B cell (primary cell): ENCODE results near the gene CBX1. TPM values are rescaled to one million over a fixed set of nuclear protein-coding genes. Genes with fewer than 3 reads are reported as not detected.
A peak's percentile ranks its signal among the peaks of the same experiment; 100 is the strongest.
"Not testable (repeated sequence)": the region's sequence is repeated elsewhere in the genome, so short reads cannot be mapped to it uniquely, and the experiment has no call there.

ENCODE experiments used
- ATAC-seq: fragments of 200-7000 bp; cut with Tn5 transposase; one replicate; pipeline ENCODE4 v1.10.0; 2021; ENCODE audit warnings: low read depth, mild to moderate bottlenecking, moderate number of reproducible peaks, moderate library complexity
- CTCF ChIA-PET: fragments of 350-600 bp; sonication (Branson Sonifier 250); formaldehyde crosslinking; loops from one replicate; lab custom pipeline; 2021; ENCODE audit warnings: antibody characterized with exemption, inconsistent platforms; lab: Charles Lee
- POLR2A ChIA-PET: fragments of 350-600 bp; sonication (Branson Sonifier 250); formaldehyde crosslinking; loops from one replicate; lab custom pipeline; 2021; ENCODE audit warnings: antibody characterized with exemption; lab: Charles Lee
- DNase-seq: peaks from one replicate; pipeline ENCODE4 v3.0.0; 2013
- H2AFZ ChIP-seq: 2 replicates; pipeline ENCODE4 v1.6.1; 2012; ENCODE audit warnings: mild to moderate bottlenecking, low read depth, low read length; ENCODE audit not compliant: insufficient read depth, poor library complexity, severe bottlenecking
- H3K27ac ChIP-seq, 2 donors: 1 replicate in 1 of 2; 2 replicates in 1 of 2; pipeline ENCODE4 v1.5.1; 2012 to 2013; ENCODE audit warnings: low read length in 2 of 2, mild to moderate bottlenecking in 2 of 2, moderate library complexity in 1 of 2
- H3K27me3 ChIP-seq, 4 experiments: fragments of 200-600 bp in 1 of 4; sonication (generic) in 1 of 4; replicated peaks in 1 of 4; 1 replicate in 2 of 4; 2 replicates in 2 of 4; pipeline versions ENCODE4 v1.6.1 to v1.7.0; 2013 to 2016; ENCODE audit warnings: low read length in 3 of 4, mild to moderate bottlenecking in 2 of 4, mixed read lengths in 1 of 4, moderate library complexity in 1 of 4; ENCODE audit not compliant: insufficient read depth in 4 of 4, control insufficient read depth in 3 of 4; ENCODE audit errors: control extremely low read depth in 1 of 4
- H3K36me3 ChIP-seq, 2 experiments: replicated peaks in 1 of 2; 1 replicate in 1 of 2; 2 replicates in 1 of 2; pipeline versions ENCODE4 v1.6.1 to v1.7.1; 2013; ENCODE audit warnings: low read length in 1 of 2; ENCODE audit not compliant: insufficient read depth in 2 of 2, control insufficient read depth in 1 of 2; ENCODE audit errors: control extremely low read depth in 1 of 2, extremely low read depth in 1 of 2
- H3K4me1 ChIP-seq, 2 donors: fragments of 200-600 bp in 1 of 2; sonication (generic) in 1 of 2; 1 replicate in 1 of 2; 2 replicates in 1 of 2; pipeline versions ENCODE4 v1.5.1 to v1.6.1; 2013 to 2017; ENCODE audit warnings: low read length in 2 of 2; ENCODE audit not compliant: control insufficient read depth in 2 of 2, insufficient read depth in 2 of 2
- H3K4me2 ChIP-seq: replicated peaks from 2 replicates; pipeline ENCODE3; 2012; ENCODE audit warnings: mild to moderate bottlenecking, low read depth, low read length; ENCODE audit not compliant: poor library complexity, severe bottlenecking
- H3K4me3 ChIP-seq, 5 experiments: fragments of 200-600 bp in 1 of 5; sonication (generic) in 1 of 5; 1 replicate in 3 of 5; 2 replicates in 2 of 5; pipeline versions ENCODE4 v1.5.1 to v1.7.0; 2011 to 2016; ENCODE audit warnings: low read length in 4 of 5, mild to moderate bottlenecking in 4 of 5, low read depth in 2 of 5, control low read depth in 1 of 5, moderate library complexity in 1 of 5; ENCODE audit not compliant: insufficient read depth in 1 of 5; ENCODE audit errors: control extremely low read depth in 1 of 5, extremely low read depth in 1 of 5
- H3K79me2 ChIP-seq: fragments of 200-600 bp; sonication (generic); one replicate; pipeline ENCODE4 v1.6.0; 2016; ENCODE audit warnings: low read length; ENCODE audit not compliant: control insufficient read depth, insufficient read depth
- H3K9ac ChIP-seq: fragments of 200-600 bp; sonication (generic); 2 replicates; pipeline ENCODE4 v1.6.1; 2017; ENCODE audit warnings: mild to moderate bottlenecking, low read length, moderate library complexity
- H3K9me3 ChIP-seq, 3 donors: one replicate each; pipeline versions ENCODE4 v1.6.1 to v1.7.1; 2013; ENCODE audit warnings: low read length in 2 of 3; ENCODE audit not compliant: control insufficient read depth in 2 of 3, insufficient read depth in 1 of 3; ENCODE audit errors: control extremely low read depth in 1 of 3
- H4K20me1 ChIP-seq: 2 replicates; pipeline ENCODE4 v1.6.0; 2012; ENCODE audit warnings: mild to moderate bottlenecking, low read length; ENCODE audit not compliant: insufficient read depth, control insufficient read depth, poor library complexity, severe bottlenecking
- H3K27ac Mint-ChIP-seq: one replicate; pipeline ENCODE4 v1.8.0; 2021; ENCODE audit warnings: mixed read lengths
- H3K27me3 Mint-ChIP-seq: one replicate; pipeline ENCODE4 v1.8.0; 2021; ENCODE audit warnings: mixed read lengths
- H3K4me1 Mint-ChIP-seq: one replicate; pipeline ENCODE4 v1.8.0; 2021; ENCODE audit warnings: mixed read lengths
- H3K4me3 Mint-ChIP-seq: one replicate; pipeline ENCODE4 v1.8.0; 2021; ENCODE audit warnings: mixed read lengths
- H3K9me3 Mint-ChIP-seq: one replicate; pipeline ENCODE4 v1.8.0; 2022; ENCODE audit warnings: mixed read lengths; ENCODE audit not compliant: insufficient read depth
- CTCF ChIP-seq: fragments of 200-600 bp; IDR thresholded peaks from one replicate; pipeline ENCODE4 v1.8.0; 2022; ENCODE audit warnings: antibody characterized with exemption, mild to moderate bottlenecking
- EZH2 ChIP-seq: IDR thresholded peaks from 2 replicates; pipeline ENCODE4 v1.6.1; 2012; ENCODE audit warnings: borderline replicate concordance, low read depth, mild to moderate bottlenecking, moderate library complexity, low read length; ENCODE audit not compliant: insufficient read depth, poor library complexity, severe bottlenecking
- WGBS: methylation state at CpG from one replicate; pipeline ENCODE4 v1.1.5; 2013; ENCODE audit warnings: missing lambda C conversion rate; ENCODE audit not compliant: insufficient coverage; 5-methylcytosine and 5-hydroxymethylcytosine counted together
- intact Hi-C: fragments of 100-400 bp; cut with micrococcal nuclease; formaldehyde crosslinking; loops from one replicate; pipeline ENCODE4 v1.10.0; 2022
- polyA plus RNA-seq: library from polyadenylated mRNA; depleted of rRNA; stranded (reverse); fragments of >200 nt; gene quantifications from 2 replicates; pipeline ENCODE4 v1.2.3, GENCODE V29; 2012
- total RNA-seq, 2 donors: library from RNA; stranded (reverse); fragments of 120-200 nt in 1 of 2; gene quantifications; 1 replicate in 1 of 2; 2 replicates in 1 of 2; pipeline versions ENCODE4 v1.2.3 to v1.2.4, GENCODE V29; 2013 to 2022

CBX1 gene
- total and polyA plus RNA-seq, 2 donors (not counting 1 experiment from before 2014, with no cell fraction given), result 9.4 to 33.1 TPM

GRCh38 chr17:48074322-48075081, 26.8 kb downstream of the CBX1 start:
- no peak overlapping the region for H3K4me3 ChIP-seq
- DNase-seq, result peak; percentile 81
- H3K27ac ChIP-seq, result no peak overlapping the region
- WGBS, result 80% methylated on average over 2 of the region's 7 CpGs
- H3K9ac ChIP-seq, result no peak overlapping the region
- H3K36me3 ChIP-seq, result peaks cover 12 to 25% of the 10 kb centered on the region in 2 experiments
- H3K4me2 ChIP-seq, result no peak overlapping the region
- no peaks in the 10 kb centered on the region for H3K9me3 ChIP-seq
- H3K79me2 ChIP-seq, result peaks cover 12% of the 10 kb centered on the region
- peaks cover 7% of the 10 kb centered on the region for H4K20me1 ChIP-seq
- no peaks in the 10 kb centered on the region for H3K9me3 Mint-ChIP-seq
- no peak overlapping the region for H3K4me3 Mint-ChIP-seq
- CTCF ChIA-PET, result interaction anchor here (0.7 to 12.6 kb wide), 37 partner anchors 8 to 548 kb away, joined by 3 to 228 read pairs (median 6); partner anchors contain the start of genes NFE2L1 and SNX11
- H2AFZ ChIP-seq, result no peak overlapping the region
- POLR2A ChIA-PET, result no interaction called here
- TF ChIP-seq EZH2, result no peak
- TF ChIP-seq CTCF, result peak; percentile 90
- no peaks in the 10 kb centered on the region for H3K4me1 ChIP-seq
- H3K27ac Mint-ChIP-seq, result no peak overlapping the region
- H3K27me3 Mint-ChIP-seq, result no peaks in the 10 kb centered on the region
- H3K4me1 Mint-ChIP-seq, result no peaks in the 10 kb centered on the region
- ATAC-seq, result peak; percentile 77
- intact Hi-C loops, result loop anchor here (1.0 kb wide), 5 partner anchors 26 to 125 kb away; partner anchors contain the start of genes COPZ2 and NFE2L1
- no peaks in the 10 kb centered on the region for H3K27me3 ChIP-seq

GRCh38 chr17:48073566-48074094, 27.6 kb downstream of the CBX1 start:
- H2AFZ ChIP-seq, H3K4me3 ChIP-seq, DNase-seq, H3K27ac ChIP-seq, H4K20me1 ChIP-seq, H3K9ac ChIP-seq, H3K4me1 ChIP-seq, H3K79me2 ChIP-seq, H3K4me1 Mint-ChIP-seq, H3K4me2 ChIP-seq, ATAC-seq, H3K4me3 Mint-ChIP-seq, H3K27me3 Mint-ChIP-seq, H3K27ac Mint-ChIP-seq, H3K9me3 Mint-ChIP-seq, H3K27me3 ChIP-seq, H3K9me3 ChIP-seq: not testable (repeated sequence)
- intact Hi-C loops, result loop anchor here (1.0 kb wide), 5 partner anchors 25 to 124 kb away; partner anchors contain the start of genes COPZ2 and NFE2L1
- ChIA-PET POLR2A (interaction anchor here (0.6 to 0.7 kb wide), 2 partner anchors 19 to 24 kb away, joined by 3 to 6 read pairs; no protein-coding TSS in a partner anchor), CTCF (interaction anchor here (0.8 to 12.6 kb wide), 31 partner anchors 8 to 128 kb away, joined by 3 to 228 read pairs (median 5); partner anchors contain the start of genes CDK5RAP3 and NFE2L1)
- 98% methylated on average over 4 of the region's 5 CpGs for WGBS
- peaks cover 15 to 27% of the 10 kb centered on the region in 2 experiments for H3K36me3 ChIP-seq

GRCh38 chr17:48072811-48073210, 28.5 kb downstream of the CBX1 start:
- POLR2A ChIA-PET, H3K27ac ChIP-seq, DNase-seq, H3K79me2 ChIP-seq, H3K9me3 Mint-ChIP-seq, ATAC-seq, intact Hi-C loops, H3K9me3 ChIP-seq, H3K4me3 ChIP-seq, H3K4me2 ChIP-seq, H3K4me1 Mint-ChIP-seq, H3K27me3 ChIP-seq, H3K27ac Mint-ChIP-seq, H4K20me1 ChIP-seq, H2AFZ ChIP-seq, H3K9ac ChIP-seq, H3K4me1 ChIP-seq, H3K27me3 Mint-ChIP-seq, H3K4me3 Mint-ChIP-seq: not testable (repeated sequence)
- 100% methylated on average over 2 of the region's 9 CpGs for WGBS
- H3K36me3 ChIP-seq, result peaks cover 15 to 32% of the 10 kb centered on the region in 2 experiments
- CTCF ChIA-PET, result interaction anchor here (1.1 to 12.6 kb wide), 16 partner anchors 9 to 275 kb away, joined by 3 to 228 read pairs (median 8); partner anchors contain the start of genes CDK5RAP3 and NFE2L1
